ENCODE measurements around the gene IGHMBP2.

The IGHMBP2 gene

DNA sequence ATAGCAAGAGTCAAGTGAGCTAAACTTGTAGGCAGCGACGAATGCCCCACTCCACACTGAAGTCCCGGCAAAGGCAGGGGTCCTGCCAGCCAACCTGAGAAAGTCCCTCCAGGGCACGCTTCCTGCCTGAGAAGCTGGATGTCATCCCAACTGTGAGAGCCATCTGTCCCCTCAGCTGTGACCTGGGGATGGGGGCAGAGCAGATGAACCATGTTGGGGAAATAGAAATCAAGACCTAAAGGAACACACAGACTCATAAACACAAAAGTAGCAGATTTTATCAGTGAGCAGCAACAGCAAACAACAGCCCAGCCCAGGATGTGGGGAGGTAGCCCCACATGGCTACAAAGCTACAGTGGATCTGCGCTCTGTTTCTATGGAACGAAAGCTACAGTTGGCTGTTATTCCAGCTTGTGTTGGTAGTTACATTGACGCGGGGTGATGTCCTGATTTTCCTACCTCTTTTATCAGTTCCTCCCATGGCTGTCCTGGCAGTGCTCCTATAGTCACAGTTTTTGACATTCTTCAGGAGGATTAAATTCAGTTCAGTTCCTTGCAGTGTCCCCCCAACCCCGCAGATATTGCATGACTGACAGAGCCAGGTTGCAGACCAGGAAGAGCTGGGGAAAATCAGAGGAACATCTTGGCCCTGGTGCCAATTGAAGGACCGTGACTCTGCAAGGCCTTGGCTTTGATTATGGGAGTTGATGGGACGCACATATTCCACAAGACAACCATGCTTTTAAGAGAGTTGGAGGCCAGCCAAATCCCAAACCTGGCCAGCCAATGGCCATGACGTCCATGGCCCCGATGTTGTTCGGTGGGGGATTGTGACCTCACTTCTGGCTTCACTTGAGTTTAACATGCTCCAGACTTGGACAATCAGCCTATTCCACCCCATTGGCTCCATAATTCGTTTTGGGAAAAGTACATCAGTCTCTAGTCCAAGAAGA is 62.5 kb downstream of the IGHMBP2 start:
- POLR2A ChIA-PET (ENCODE audit: low non-redundant PET): no interaction called here
- TF ChIP-seq, protein P1, sequence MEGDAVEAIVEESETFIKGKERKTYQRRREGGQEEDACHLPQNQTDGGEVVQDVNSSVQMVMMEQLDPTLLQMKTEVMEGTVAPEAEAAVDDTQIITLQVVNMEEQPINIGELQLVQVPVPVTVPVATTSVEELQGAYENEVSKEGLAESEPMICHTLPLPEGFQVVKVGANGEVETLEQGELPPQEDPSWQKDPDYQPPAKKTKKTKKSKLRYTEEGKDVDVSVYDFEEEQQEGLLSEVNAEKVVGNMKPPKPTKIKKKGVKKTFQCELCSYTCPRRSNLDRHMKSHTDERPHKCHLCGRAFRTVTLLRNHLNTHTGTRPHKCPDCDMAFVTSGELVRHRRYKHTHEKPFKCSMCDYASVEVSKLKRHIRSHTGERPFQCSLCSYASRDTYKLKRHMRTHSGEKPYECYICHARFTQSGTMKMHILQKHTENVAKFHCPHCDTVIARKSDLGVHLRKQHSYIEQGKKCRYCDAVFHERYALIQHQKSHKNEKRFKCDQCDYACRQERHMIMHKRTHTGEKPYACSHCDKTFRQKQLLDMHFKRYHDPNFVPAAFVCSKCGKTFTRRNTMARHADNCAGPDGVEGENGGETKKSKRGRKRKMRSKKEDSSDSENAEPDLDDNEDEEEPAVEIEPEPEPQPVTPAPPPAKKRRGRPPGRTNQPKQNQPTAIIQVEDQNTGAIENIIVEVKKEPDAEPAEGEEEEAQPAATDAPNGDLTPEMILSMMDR (conservative IDR thresholded peaks at IDR 0.05; ENCODE audit: low read depth): no peak
- DNase-seq (ENCODE audit: low spot score): no peak
- CTCF ChIA-PET: interaction anchor here (0.6 kb wide), 1 partner anchor 221 kb away, joined by 4 read pairs; no protein-coding TSS in a partner anchor
- H3K27ac ChIP-seq: no peak overlapping the region

DNA sequence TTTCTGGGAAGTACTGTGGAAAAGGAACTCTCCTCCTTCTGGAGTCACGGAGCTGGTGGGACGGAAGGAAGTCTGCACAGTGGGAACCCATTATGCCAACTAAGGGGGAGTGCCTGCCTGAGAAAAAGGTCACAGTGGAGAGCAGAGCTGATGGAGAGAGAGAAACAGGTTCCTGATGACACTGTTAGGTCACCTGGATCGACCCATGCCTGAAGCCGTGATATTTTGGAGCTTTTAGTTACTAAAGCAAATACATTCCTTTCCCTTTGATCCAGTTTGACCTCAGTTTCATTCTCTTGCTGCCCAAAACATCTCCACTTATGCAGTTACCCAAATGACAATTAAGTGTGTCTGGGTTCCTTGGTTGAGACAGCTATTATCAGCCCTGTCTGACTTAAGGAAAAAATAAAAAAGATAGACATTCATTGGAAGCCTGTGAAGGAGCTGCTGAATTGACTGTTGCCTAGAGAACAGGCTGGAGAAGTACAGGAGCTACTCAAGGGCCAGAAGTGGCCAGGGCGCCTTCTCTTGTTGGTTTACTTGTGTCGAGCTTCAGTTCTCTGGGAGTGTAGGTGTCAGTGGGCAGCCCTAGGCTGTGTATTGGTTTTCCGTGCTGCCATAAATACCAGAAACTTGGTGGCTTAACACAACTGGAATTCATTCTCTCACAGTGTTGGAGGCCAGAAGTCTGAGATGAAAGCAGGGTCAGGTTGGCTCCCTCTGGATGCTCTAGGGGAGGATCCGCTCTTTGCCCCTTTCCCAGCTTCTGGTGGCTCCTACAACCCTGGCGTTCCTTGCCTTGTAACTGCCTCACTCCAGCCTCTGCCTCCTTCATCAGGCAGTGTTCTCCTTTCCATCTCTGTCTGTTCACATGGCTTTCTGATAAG is 63.4 kb downstream of the IGHMBP2 start:
- no peak overlapping the region for H3K27ac ChIP-seq
- TF ChIP-seq, protein P1 (conservative IDR thresholded peaks at IDR 0.05; ENCODE audit: low read depth): no peak
- POLR2A ChIA-PET (ENCODE audit: low non-redundant PET): no interaction called here
- no peak for DNase-seq (ENCODE audit: low spot score)
- CTCF ChIA-PET: no interaction called here

DNA sequence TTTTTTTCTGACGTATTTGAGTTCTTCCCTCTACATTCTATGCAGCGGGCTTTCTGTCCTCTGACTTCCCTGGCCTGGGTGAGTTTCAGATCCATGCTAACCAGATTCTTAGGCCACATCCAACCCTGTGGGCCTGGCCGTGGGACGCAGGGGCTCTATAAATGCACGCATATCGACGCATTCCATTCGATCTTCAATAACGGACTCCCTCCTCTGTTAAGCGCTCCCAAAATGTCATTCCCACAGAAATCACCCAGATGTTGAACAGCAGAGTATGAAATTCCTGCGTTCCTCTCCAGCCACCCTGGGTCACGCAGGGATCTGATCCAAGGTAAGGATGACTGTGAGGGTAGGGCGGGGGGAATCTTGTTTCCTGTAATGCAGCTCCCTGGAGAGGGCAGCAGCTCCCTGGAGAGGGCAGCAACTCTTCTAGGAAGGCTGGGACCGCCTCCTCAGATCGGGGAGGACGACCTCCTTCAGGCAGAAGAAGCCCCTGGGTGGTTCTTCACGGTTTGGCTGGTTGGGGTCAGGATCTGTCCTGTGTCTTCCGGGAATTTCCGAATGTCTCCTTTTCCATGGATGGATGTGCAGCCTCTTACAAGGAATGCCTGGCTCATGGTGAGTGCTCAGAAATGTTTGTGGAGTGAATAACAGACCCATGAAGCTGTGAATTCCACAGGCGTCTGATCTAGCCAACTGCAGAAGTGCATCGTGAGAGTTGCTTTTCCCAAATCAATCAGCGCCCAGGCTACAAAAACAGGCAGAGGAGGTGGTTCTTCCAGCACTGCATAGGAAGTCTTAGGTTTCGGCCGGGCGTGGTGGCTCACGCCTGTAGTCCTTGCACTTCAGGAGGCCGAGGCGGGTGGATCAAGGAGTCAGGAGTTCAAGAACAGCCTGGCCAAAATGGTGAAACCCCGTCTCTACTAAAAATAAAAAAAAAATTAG is 64.9 kb downstream of the IGHMBP2 start:
- no peak overlapping the region for H3K27ac ChIP-seq
- ChIA-PET CTCF (interaction anchor here (0.6 kb wide), 1 partner anchor 439 kb away, joined by 5 read pairs; no protein-coding TSS in a partner anchor), POLR2A (ENCODE audit: low non-redundant PET) (no interaction called here)
- TF ChIP-seq, protein P1 (conservative IDR thresholded peaks at IDR 0.05; ENCODE audit: low read depth): no peak
- no peak for DNase-seq (ENCODE audit: low spot score)

DNA sequence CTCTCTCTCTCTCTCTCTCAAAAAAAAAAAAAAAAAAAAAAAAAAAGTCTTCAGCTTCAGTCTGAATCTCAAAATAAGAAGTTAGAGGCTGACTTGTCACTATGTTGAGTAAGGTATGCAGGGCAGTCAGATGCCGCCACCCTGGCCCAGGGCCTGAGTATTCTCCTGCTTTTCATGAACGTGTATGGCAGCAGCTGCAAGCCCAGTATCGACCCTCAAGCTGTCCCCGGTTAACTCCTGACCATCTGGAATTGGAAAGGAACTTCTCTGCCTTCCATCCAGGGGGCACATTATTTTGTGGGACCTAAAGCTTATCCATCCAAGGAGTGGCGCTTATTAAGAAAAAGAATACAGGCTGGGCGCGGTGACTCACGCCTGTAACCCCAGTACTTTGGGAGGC is 65.7 kb downstream of the IGHMBP2 start:
- ChIA-PET CTCF (interaction anchor here (0.6 kb wide), 1 partner anchor 440 kb away, joined by 5 read pairs; no protein-coding TSS in a partner anchor), POLR2A (ENCODE audit: low non-redundant PET) (no interaction called here)
- DNase-seq (ENCODE audit: low spot score): no peak
- H3K27ac ChIP-seq: no peak overlapping the region
- TF ChIP-seq, protein P1 (conservative IDR thresholded peaks at IDR 0.05; ENCODE audit: low read depth): no peak

DNA sequence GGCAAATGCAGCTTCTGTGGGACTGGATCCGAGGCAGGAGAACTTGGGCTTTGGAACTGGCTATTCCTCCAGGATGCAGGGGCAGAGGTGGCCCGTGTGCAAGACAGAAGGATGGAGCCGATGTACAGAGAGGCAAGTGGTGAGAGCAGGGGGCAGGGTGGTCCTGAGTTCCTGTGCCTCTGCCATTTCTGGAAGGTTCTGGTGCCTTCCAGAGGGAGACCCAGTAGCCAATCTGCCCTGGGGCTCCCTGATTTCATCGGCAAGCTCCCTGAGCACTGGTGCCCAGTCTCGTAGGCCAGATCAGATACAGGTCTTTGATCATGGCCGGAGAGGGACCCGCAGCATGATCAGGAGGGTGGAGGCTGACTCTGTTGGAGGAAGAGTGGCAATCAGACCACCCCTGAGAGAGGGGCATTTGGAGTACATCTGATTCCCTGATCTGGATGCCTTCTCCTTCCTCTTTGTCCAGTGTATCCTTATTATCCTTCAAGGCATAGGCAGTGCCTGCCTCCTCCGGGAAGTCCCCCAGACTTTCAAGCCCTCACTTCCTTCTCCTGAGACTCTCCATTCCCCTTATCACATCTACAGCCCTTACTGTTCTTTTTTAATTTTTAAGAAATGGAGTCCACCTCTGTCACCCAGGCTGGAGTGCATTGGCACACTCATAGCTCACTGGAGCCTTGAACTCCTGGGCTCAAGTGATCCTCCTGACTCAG is 67.4 kb downstream of the IGHMBP2 start:
- POLR2A ChIA-PET (ENCODE audit: low non-redundant PET): no interaction called here
- CTCF ChIA-PET: no interaction called here
- H3K27ac ChIP-seq: no peak overlapping the region
- DNase-seq (ENCODE audit: low spot score): no peak
- TF ChIP-seq, protein P1 (conservative IDR thresholded peaks at IDR 0.05; ENCODE audit: low read depth): no peak
